Activated CD4-positive, alpha-beta T cell treated with anti-CD3 and anti-CD28 coated beads, Interleukin-10, Interleukin-2, amounts not matched to agents 100 ng/mL and 50 ng/mL, durations not matched to agents 16 hours and 8 hours (primary cell): Measurements from ENCODE around the gene TMPO.
A peak's percentile ranks its signal among the peaks of the same experiment; 100 is the strongest.
"Not testable (repeated sequence)": the region's sequence is repeated elsewhere in the genome, so short reads cannot be mapped to it uniquely, and the experiment has no call there.

ENCODE experiments used
- DNase-seq: peaks from one replicate; pipeline ENCODE4 v3.0.0-alpha.2; 2020

TMPO gene, protein sequence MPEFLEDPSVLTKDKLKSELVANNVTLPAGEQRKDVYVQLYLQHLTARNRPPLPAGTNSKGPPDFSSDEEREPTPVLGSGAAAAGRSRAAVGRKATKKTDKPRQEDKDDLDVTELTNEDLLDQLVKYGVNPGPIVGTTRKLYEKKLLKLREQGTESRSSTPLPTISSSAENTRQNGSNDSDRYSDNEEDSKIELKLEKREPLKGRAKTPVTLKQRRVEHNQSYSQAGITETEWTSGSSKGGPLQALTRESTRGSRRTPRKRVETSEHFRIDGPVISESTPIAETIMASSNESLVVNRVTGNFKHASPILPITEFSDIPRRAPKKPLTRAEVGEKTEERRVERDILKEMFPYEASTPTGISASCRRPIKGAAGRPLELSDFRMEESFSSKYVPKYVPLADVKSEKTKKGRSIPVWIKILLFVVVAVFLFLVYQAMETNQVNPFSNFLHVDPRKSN

DNA sequence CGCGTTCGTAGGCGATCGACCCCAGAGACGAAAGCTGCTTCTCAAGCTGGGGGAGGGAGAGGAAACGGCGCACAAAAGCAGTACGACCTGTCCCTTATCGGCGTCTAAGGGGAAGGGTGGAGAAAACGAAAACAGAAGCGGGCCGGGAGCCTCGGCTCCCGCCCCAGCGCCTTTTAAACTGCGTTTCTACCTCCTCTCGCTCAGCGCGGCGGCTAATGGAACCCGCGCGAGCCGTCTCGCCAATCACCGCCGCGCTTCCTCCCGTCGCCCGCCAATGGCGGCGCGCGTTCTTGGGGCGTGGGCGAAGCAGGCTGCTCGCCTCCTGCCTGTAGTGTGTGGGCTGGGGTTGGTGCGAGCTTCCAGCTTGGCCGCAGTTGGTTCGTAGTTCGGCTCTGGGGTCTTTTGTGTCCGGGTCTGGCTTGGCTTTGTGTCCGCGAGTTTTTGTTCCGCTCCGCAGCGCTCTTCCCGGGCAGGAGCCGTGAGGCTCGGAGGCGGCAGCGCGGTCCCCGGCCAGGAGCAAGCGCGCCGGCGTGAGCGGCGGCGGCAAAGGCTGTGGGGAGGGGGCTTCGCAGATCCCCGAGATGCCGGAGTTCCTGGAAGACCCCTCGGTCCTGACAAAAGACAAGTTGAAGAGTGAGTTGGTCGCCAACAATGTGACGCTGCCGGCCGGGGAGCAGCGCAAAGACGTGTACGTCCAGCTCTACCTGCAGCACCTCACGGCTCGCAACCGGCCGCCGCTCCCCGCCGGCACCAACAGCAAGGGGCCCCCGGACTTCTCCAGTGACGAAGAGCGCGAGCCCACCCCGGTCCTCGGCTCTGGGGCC, at the start of gene TMPO:
Gene TMPO (plus strand): TSS at position 304 of the 824 bp plus-strand sequence. CDS start 278 bp downstream, at position 582.
- DNase-seq: peak; percentile 97

DNA sequence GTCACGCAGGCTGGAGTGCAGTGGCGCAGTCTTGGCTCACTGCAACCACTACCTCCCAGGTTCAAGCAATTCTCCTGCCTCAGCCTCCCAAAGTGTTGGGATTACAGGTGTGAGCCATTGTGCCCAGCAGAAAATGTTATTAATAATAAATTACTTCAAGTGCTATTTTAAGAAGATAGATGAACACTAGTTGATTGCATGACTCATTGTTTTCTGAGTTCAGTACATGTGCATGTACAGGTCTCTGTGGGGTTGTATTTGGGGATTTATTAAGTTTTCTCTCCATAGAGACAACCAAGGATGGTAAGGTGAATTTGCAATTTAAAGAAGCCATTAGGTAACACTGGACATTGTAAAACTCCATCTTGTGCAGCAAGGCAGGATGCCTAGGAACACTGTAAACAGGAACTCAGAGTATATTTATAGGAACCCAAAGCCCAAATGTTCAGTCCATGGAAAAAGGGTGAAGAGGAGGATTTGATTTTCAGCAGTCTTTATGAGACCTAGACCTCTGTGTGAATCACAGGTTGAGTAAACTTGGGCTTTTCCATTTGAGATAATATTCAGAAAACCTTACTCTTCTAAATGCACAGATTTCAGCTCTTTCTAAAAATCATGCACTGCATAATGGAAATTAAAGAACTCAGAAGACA, 49.3 kb upstream of the TMPO start:
- DNase-seq: peak; percentile 27

DNA sequence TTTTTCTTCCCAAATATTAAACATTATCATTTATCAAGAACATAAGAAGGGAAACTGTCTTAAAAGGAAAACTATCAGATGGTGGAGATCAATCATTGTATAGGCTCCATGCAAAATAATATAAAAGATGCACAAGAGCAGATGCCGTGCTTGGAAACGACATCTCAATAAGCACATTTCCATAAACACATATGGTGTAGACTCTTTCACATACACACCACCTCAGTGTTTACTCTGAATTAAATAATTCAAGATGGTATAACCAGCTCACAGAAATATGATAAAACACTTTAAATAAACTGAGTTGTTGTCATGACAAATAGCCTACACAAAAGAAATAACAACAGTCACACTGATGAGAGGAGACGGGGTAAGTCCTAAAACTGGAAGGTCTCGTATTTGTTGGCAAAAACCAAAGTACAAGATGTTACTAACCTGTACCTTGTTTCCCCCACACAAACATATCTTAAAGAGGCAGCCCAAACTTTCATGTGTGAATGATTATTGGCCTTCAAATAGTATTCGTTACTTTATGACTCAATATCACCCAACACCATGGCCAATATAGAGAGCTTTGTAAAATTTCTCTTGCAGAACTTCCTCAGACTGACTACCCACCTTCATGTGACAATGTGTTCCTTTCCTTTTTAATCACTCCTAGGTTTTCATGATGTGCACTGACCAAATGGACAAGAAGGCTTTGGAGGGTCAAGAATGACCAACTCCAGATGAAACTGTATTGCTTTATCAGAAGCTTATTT, 48.6 kb upstream of the TMPO start:
- peak; percentile 67 for DNase-seq

DNA sequence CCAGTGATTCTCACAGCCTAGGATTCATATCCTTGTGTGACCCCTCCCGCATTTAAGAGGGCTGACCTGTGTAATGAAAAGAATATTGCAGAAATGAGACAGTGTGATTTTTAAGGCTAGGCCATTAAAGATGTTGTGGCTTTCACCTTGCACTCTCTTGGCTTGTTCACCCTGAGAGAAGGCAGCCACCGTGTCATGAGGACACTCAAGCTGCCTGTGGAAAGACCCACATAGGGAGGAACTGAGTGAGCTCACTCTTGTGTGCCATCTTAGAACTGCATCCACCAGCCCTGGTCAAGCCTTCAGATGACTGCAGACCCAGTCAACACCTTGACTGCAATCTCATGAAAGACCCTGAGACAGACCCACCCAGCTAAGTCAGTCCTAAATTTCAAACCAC, 46.3 kb upstream of the TMPO start:
- peak; percentile 46 for DNase-seq

DNA sequence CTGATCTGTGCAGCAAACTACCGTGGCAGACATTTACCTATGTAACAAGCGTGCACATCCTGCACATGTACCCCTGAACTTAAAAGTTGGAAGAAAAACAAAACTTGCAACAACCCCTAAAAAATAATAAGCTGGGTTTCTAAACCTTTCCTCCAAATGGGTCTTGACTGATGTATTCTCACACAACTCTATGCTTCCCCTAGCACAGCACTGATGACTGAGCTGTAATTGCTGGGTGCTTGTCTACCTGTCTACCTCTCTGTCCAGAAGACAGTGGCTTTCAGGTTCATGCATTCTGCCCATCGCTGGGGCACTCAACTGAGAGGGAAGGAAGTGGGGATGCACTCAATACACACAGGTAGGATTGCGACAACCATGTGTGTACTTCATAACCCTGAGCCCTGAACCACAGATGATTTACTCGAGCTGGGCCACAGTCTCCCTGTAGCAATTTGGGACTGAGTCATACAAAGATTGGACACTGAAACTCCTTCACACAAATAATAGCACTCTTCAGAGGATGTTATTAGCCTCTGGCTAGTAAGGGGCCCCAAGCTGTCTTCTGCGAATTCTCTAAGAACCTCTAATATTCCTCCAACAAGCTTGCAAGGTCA, 44.8 kb upstream of the TMPO start:
- peak; percentile 27 for DNase-seq

DNA sequence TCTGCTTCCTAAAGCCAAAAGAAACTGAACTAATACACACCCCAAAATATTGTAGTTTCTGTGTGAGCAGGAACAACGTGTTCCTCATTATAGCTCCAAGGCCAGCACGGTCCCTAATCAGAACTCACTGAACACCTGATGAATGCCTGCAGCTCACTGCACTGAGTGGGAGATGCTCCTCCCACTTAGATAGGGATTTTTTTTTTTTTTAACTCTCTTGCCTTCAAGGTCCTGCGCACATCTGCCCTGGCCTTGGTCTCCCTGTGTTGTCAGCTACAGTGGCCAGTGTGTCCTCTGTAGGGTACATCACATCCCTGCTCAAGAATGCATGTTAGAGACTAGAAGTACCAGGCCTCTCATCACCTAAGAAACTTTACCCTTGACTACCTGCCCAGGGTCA, 44.3 kb upstream of the TMPO start:
- DNase-seq: no peak

DNA sequence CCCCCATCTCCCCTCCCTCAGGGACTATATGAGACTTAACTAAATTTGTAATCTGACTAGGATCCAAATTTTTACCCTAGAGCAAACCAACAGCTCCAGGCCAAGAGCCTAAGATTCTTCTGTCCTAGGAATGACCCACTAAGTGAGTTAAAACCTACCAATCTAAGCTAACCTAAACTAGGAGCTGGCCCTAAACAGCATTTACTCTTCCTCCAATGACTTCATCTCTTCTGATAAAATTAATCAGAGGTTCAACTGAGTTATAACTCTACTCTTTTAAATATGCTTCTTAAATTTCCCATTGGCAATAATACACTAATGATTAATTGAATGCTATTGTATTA, 39.9 kb upstream of the TMPO start:
- DNase-seq: no peak

DNA sequence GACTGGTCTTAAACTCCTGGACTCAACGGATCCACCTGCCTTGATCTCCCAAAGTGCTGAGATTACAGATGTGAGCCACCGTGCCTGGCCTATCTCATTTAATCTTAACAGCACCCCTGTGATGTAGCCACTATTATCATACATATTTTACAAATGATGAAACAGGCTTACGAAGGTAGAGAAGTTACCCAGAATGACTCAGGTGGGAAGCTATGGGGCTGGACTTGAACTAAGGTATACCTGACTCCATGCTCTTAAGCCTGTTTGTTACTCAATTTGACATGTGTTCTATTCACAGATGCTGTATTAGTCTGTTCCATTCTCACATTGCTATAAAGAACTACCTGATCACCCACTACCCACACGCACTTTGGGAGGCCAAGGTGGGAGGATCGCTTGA, 36.8 kb upstream of the TMPO start:
- DNase-seq: no peak

DNA sequence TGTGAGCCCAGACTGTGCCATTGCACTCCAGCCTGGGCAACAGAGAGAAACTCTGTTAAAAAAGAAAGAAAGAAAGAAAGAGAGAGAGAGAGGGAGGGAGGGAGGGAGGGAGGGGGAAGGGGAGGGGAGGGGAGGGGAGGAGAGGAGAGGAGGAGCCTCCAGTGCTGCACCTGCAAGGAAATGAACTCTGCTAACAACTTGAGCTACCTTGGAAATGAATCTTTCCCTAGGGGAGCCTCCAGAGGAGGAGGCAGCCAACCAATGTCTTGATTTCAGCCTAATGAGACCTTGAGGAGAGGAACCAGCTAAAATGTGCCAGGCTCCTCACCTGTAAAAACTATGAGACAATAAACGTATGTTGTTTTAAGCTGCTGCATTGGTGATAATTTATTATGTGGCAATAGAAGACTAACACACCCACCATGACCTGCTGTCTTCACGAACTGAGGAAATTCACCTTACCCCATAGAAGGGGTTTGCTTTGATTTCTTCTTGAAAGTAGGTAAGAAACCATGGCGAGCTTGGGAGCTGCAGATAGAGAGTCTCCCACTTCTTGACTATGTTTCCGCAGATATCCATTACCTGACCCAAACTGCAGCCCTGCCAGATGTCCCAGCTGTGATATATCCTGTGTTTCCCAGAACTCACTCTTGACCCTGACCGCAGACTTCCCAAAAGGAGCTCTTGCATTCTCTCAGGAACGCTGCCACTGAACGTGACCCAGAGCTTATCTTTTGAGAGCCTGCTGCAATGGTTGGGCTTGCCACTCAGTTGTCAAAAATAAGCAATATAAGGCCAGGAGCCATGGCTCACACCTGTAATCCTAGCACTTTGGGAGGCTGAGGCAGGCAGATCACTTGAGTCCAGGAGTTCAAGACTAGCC, 31.5 kb upstream of the TMPO start:
- no peak for DNase-seq

DNA sequence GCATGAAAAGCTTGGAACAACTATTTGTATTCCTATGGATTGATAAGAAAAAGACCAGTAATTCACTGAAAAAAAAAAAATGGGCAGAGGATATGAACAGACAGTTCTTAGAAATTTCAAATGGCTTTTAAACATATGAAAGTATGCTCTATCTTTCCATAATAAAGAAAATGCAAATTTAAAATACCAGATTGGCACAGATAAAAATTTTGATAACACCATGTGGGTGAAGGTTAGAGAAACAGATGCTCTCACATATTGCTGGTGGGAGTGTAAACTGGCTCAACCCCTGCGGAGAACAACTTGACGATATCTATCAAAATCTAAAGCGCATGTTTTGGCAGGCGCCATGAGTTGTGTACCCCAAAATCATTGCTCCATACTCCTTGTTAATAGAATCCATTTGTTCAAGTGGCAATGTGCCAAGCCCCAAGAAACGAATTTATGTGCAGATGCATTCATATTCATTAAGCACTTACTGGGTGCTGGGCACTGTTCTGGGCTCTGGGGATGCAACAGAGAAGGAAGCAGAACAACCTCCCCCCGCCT, 29.5 kb upstream of the TMPO start:
- DNase-seq: no peak

DNA sequence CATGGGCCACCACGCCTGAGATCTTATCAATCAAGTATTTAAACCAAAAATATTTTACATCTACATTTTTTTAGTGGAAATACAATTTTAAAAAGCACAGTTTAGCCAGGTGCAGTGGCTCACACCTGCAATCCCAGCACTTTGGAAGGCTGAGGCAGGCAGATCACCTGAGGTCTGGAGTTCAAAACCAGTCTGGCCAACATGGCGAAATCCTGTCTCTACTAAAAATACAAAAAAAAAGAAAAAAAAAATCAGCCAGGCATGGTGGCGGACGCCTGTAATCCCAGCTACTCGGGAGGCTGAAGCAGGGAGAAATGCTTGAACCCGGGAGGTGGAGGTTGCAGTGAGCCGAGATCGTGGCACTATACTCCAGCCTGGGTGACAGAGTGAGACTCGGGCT, 27.0 kb upstream of the TMPO start:
- DNase-seq: not testable (repeated sequence)

DNA sequence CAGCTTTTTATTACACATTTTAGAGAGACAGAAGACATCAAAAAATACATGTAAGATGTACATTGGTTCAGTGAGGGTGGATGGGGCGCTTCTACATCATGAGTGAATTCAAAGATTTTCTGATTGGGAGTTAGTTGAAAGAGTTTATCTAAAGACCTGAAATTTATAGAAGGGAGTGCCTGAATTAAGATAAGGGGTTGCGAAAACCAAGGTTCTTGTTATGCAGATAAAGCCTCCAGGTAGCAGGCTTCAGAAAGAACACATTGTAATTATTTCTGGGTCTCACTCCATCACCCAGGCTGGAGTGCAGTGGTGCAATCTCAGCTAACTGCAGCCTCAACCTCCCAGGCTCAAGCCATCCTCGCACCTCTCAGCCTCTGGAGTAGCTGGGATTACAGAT, 26.2 kb upstream of the TMPO start:
- DNase-seq: no peak

DNA sequence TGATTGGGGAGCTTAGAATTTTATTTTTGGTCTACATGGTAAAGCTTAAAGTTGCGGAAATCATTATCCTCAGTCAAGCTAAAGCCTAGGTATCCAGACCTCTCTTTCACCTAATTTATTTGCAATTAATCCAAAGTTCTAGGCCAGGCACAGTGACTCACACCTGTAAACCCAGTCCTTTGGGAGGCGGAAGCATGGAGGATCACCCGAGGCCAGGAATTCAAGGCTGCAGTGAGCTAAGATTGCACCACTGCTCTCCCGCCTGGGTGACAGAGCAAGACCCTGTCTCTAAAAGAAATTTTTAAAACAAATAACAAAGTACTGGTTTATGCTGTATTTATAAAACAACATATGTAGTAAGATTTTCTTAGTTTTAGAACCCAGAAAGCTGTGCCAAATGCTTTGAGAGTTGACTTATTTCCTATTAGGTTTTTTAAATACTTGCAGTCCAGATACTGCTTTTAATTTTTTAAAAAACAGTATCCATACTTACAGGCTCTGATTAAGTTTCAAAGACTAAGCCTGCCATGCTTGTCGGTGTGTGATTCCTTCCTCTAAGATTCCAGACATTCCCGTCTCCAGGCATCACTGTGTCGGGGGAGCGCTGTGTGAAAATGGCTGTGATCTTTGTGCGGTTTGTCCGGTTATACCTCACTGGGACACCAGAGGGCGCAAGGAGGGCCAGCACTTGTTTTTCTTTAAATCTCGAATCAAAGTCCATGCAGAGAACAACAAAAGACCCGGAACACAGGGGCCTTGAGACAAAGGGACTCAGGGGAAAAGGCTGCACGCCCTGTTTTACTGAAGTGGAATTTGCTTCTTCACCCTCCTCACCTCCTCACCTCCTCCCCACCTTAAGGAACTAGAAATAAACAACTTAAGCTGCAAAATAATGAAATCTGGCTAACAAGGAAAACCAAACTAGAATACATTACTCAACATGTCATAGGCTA, 24.6 kb upstream of the TMPO start:
- DNase-seq: peak; percentile 87

DNA sequence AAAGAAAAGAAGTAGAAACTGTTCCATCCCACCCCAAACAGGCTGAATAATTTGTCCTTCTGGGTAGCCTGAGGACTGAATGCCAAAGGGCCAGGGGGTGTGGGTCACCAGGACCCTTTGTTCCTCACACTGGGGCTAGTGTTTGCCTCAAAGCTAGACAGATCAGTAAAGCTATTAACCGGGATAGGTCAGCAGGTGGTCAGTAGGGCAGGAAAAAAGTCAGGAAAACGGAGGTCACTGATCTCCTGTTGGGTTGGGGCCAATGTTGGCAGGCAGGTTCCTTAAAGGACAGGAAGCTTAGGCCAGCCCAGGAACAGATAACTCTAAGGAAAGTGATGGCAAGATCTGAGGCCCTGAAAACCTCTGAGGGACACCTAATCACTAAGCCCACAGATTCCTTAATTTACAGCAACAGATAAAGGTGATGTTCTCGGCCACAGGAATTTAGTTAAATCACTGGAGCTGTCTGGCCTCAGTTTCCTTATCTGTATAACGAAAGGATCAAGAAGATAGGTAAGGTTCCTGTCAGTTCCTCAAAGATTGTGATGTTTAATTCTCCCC, 22.7 kb upstream of the TMPO start:
- DNase-seq: no peak

DNA sequence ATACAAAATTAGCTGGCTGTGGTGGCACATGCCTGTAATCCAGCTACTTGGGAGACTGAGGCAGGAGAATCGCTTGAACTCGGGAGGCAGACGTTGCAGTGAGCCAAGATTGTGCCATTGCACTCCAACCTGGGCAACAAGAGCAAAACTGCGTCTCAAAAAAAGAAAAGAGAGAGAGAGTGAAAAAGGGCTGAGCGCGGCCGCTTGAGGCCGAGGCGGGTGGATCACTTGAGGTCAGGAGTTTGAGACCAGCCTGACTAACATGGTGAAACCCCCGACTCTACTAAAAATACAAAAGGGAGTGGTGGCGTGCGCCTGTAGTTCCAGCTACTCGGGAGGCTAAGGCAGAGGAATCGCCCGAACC, 14.1 kb upstream of the TMPO start:
- DNase-seq: not testable (repeated sequence)

DNA sequence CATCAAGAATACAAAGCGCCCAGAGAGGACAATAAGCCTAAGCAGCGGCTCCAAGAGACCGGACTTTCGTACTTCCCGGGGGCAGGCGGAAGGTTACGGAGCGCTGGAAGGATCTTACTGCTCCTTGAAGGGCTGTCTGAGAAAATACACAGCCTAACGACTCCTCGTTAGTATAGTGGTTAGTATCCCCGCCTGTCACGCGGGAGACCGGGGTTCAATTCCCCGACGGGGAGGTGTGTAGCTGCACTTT, 12.1 kb upstream of the TMPO start:
- peak; percentile 93 for DNase-seq

DNA sequence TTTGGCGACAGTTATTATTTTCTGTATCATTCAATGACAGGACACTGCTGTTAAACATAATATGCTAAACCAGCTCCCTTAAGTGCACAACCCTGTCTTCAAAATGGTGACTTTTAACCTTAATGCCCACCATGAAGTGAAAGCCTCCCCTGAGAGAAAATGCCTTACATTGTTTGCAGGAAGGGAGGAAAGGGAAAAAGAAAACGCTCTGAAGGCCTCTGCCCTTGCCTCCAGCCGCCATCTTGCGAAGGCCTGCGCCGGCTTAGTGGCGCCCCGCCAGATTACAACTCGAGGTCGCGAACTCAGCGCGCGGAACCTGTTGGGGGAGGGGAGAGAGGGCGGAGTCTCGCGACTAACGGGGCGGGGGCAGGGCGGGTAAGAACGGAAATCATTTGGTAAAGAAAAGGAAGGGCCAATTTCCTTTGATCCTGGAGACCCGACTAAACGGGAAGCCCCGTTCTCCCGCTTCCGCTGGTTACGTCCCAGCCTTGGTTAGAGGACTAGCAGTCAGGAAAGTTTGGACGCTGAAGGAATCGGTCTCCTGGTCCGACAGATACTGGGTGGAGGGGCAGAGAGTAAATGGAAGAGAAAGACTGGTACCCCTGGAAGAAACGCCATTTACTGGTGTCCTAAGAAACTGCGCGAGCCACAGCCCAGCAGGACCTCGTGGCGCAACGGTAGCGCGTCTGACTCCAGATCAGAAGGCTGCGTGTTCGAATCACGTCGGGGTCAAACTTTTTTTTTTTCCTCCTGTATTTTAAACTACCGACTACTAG, 11.6 kb upstream of the TMPO start:
- peak; percentile 97 for DNase-seq

DNA sequence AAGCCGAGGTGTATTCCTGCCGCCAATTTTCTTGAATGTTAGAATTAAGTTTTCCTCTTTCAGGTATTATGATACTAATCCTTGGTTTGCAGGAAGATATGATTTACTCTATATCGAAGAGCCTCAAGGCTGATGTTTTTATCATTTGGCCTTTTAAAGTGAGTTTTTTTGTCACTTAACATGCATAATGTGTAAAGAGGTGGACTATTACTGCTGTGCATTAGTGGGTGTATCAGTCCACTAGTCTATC, 11.1 kb upstream of the TMPO start:
- DNase-seq: no peak

DNA sequence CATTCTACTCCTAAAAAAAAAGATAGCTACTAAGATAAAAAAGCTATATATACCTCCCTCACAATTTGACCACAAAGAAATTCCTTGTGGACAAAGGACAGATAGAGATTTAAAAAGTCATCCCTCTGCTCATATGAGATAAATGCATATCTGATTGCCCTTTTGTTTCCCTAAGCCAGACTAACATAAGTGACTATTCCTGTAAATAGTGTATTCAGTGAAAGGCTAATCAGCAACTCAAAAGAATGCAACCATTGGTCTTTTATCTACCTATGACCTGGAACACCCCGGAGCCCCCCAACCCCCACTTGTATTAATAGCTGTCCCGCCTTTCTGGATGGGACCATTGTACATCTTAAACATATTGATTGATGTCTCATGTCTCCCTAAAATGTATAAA, 6.3 kb upstream of the TMPO start:
- no peak for DNase-seq
